GM12801 (cell line): ENCODE results near the gene ZNF566.

Experiments used
- CTCF ChIP-seq: IDR thresholded peaks from one replicate; pipeline ENCODE4 v1.5.1; 2011; ENCODE audit warnings: control low read depth; ENCODE audit not compliant: insufficient read length; ENCODE audit errors: extremely low read depth

Gene ZNF566

GRCh38 chr19:36514012-36514612, 24.8 kb upstream of the ZNF566 start:
- TF ChIP-seq CTCF: no peak

- TF ChIP-seq CTCF: no peak
Measured at GRCh38 chr19:36508325-36508724, 19.0 kb upstream of the ZNF566 start.

- TF ChIP-seq CTCF: no peak
Measured at GRCh38 chr19:36501973-36502372, 12.6 kb upstream of the ZNF566 start.

GRCh38 chr19:36497001-36497400, 7.6 kb upstream of the ZNF566 start:
- no peak for TF ChIP-seq CTCF

GRCh38 chr19:36489920-36490415, 607 bp upstream of the ZNF566 start:
- TF ChIP-seq CTCF: no peak

- no peak for TF ChIP-seq CTCF
Measured at GRCh38 chr19:36488846-36489117, 579 bp downstream of the ZNF566 start.

GRCh38 chr19:36488118-36488845, 1.1 kb downstream of the ZNF566 start:
- no peak for TF ChIP-seq CTCF

GRCh38 chr19:36483653-36484052, 5.7 kb downstream of the ZNF566 start:
- TF ChIP-seq CTCF: no peak
